T47D (cell line): Measurements from ENCODE around the gene LCA5L.

Experiments used
- DNase-seq, 2 experiments: peaks; one replicate each; pipeline versions ENCODE4 v3.0.0 to v3.0.0-alpha.2; 2011 to 2012; ENCODE audit warnings: low read depth in 1 of 2, low spot score in 1 of 2
- JUND ChIP-seq: IDR thresholded peaks from 2 replicates; pipeline ENCODE4 v1.6.1; 2012; ENCODE audit warnings: low read depth
- in situ Hi-C: cut with HindIII; loops from 2 replicates; pipeline ENCODE4 v1.10.0; 2016; ENCODE audit warnings: low sequenced_read_pairs, low pct_unique_long_range_greater_than_20kb

The LCA5L gene

DNA sequence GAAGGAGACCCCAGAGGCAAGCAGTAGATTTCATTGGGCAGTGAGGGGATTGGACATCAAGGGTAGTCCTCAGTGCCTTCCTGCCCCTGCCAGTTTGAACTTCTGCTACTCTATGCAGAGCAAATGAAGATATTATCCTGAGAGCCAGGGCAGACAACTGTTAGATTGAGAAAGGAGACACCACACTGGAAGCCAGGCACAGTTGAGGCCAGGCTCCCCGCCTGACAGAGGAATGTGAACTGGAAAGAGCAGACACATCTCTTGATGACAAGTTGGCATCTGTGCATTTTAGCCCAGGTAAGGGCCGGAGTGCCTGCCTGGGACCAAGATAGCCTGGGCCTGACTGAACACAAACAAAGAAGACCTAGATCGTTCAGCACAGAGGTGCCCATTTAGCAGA, 22.2 kb upstream of the LCA5L start:
- TF ChIP-seq JUND: no peak
- DNase-seq: no peak
- in situ Hi-C loops: no loop called here

DNA sequence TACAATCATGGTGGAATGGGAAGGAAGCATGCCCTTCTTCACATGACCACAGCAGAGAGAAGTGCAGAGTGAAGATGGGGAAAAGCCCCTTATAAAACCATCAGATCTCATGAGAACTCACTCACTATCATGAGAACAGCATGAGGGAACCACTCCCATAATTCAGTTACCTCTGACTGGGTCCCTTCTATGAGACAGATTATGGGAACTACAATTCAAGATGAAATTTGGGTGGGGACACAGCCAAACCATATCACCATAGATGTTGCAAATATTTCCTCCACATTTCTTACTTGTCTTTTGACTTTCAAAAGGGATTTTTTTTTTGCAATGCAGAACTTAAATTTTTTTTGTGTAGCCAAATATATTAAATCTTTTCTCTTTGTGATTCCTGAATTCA, 21.0 kb upstream of the LCA5L start:
- no peak for DNase-seq
- no peak for TF ChIP-seq JUND
- in situ Hi-C loops: no loop called here

DNA sequence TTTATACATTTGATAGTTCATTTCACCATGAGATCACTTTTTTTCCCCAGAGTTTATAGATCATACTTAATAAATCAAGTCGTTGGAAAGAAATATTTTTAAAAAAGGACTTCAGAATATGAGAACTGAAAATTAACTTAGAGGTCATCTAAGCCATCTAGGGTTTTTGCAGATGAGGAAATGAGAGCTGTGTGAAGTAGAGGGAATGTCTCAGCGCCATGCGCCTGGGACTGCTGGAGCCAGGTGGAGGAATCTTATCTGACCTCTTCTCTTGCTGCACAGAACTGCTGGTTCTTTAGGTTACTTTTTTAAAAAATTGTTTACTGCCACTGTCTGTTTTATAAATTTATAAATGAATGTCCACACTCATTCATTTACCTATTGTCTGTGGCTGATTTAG, 17.7 kb upstream of the LCA5L start:
- in situ Hi-C loops: no loop called here
- TF ChIP-seq JUND: no peak
- no peak for DNase-seq

DNA sequence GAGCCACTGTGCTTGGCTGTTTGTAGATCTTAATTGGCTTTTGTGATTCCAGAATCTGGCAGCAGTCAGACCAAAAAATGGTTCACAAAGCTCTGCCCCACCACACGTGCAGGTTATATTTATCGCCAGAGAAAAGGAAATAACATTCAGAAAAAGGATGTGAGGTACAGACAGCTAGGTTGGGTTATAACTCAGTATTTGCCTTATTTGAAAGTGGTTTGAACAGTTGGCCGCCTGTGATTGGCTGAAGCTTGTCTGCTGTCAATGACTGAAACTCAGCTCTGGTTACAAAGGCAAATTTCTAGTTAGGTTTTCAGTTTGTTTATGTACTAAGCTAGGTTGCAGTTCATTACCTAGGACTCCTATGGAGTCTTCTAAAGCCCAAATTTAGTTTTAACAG, 15.8 kb upstream of the LCA5L start:
- DNase-seq: peak in 1 of 2 experiments; percentile 40
- TF ChIP-seq JUND: no peak
- in situ Hi-C loops: no loop called here

DNA sequence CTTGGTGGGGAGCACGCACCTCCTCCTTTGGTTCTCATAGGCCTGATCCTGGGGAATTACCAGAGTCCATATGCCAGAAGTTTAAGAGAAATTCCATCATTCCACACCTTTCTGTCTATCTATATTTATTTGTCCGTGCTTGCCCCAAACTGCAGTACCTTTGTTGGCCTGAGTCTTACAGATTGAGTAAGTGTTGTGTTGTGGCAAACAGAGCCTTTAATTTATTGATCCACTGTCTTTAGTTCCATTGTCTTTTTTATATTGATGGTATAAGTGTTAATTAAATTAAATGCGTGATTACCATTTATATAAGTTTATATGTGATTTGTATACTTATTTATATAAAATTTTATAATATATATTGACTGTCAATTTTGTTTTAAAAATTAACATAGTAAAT, 11.1 kb upstream of the LCA5L start:
- peak in 1 of 2 experiments; percentile 22 for DNase-seq
- in situ Hi-C loops: no loop called here
- TF ChIP-seq JUND: no peak

DNA sequence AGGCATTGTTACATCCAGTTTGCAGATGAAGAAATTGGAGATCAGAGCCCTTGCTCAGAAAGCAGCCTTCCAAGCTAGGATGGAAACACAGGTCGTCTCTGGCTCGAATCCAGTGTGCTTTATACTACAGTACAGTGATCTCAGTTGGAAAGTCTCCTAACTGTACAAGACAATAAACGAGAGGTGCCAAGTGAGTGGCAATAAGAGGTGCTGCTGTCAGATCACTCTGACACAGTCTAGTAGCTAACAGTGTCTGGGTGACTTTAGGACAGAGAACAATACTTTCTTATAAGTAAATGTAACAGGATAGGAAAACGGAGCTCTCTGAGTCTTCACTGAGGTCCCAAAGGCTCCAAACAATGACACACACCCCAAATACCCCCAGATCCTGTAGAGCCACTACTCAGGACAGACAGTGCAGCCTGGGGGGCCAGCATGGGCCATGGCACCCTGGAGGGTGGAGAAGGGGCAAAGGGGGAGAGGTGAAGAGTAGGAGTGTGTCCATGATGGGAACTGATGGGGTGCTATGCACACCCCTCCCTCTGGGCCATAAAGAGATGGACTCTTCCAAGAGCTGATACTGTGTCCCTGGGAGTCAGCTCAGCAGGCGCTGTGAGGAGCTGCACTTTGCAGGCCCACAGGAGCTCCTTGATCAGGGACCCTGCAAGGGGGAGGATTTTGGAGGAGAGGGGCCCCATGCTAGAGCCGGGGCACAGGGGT, 9.5 kb upstream of the LCA5L start:
- peak in 1 of 2 experiments; percentile 14 for DNase-seq
- no peak for TF ChIP-seq JUND
- in situ Hi-C loops: no loop called here

DNA sequence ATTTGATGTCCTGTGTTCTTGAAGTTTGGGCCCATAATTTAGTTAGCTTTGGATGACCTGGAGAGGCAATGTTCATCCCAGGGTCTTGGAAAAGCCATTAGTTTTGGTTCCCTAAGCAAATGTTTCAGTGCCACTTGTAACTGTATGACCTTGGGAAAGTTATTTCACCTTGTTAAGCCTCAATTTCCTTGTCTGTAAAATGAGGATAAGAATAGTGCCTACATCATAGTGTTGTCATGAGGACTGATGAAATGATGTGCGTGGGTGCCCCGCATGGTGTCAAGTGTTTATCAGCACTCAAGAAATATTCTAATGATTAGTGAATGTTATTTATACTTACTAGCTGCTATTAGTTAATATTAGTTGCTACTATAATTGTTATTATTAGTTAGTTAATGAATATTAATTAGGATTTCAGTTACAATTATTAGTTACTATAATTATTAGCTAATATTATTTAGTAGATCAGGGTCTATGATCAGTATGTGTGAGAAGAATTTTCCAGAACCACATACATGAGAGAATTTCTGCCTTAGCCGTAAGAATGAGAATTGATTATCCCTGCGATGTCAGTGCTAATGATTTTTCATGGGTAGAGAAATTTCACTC, 8.1 kb upstream of the LCA5L start:
- in situ Hi-C loops: no loop called here

DNA sequence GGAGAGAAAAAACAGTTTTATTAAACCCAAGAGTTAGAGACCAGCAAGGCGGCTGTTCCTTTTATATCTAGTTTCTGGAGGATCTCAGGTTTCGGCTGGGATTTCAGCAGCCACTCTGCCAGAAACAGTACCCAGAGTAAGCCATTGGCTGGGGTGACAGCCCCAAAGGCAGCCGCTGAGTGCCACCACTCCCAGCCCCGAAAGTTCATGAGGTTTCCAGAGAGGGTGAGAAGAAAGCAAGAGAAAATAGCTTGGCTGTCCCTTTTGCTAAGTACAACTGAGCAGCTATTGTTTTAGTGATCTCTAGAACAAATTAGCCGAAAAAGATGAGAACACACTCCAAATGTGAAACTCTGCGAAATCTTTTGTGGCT, 7.4 kb upstream of the LCA5L start:
- in situ Hi-C loops: no loop called here
- DNase-seq: no peak
- TF ChIP-seq JUND: no peak

More for the DNA sequence above, 8.1 kb upstream of the LCA5L start:
- no peak for DNase-seq
- no peak for TF ChIP-seq JUND

DNA sequence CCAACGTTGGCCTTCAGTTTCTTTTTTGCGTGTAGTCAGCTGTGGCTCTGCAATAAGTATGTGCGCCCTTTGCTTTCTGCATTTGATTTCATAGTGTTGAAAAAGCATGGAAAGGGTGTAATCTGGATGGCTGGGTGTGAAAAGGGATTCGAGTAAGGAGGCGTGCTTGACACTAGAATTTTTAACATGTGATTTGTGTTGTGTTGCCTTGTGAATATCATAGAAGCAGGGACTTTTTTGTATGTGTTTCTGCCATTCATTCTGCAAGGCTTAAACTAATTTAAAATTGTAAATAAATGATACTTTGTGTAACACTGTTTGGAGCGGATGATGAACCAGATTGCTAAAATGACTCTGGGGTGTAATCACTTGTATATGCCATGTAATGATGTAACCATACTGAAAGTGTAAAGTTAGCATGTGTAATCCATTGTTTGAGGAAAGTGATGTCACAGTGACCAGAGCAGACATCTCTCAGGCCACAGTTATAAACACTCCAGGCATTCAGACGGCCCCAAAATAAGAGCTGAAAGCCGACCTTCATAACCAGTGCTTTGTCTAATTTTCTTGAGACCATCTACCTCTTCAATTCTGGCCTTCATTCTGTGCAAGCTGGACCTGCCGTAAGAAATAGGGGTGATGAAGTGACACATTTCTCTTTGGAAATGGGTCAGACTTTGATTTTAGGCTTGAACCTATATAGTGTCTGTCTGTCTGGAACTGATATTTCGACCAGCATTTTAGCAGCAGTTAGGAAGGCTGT, 6.8 kb upstream of the LCA5L start:
- in situ Hi-C loops: no loop called here
- no peak for TF ChIP-seq JUND
- DNase-seq: peak in 1 of 2 experiments; percentile 48

DNA sequence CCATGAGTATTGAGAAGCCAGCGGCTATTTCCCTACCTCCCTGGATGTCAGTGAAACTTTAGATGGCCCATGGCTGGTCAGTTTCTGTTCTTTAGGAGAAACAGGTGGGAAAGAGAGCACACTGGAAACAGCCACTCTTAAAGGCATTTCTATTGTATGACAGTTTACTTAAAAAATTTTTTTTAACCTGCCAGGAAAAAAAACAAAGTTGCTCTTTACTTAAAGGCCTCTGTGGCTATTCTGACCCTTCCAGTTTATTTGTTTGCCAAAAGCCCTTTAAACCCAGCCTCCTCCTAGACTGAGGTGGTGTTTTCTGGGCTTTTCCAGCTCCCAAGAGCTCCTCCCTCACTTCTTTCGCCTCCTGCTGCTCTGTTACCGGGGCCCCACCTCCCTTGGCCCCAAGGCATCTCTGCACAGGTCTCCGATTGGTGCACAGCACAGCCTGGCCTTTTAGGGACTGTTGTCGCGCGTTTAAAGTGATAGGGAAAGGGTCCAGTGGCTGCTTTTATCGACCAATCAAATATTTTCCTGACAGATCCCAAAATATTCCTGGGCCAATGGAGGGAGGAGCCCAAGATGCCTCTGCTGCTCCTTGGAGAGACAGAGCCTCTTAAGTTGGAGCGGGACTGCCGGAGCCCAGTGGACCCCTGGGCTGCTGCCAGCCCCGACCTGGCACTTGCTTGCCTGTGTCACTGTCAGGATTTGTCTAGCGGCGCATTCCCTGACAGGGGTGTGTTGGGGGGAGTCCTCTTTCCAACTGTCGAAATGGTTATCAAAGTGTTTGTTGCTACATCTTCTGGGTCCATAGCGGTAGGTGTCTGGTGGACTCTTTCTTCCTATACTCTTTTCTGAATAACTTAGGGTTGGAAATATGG, 6.0 kb upstream of the LCA5L start, which contains the start of gene SH3BGR:
SH3BGR (plus strand) TSS at position 639 of the 875 bp plus-strand sequence; CDS start at position 766, 127 bp downstream.
- in situ Hi-C loops: no loop called here
- DNase-seq: peak; percentile 80 to 96
- TF ChIP-seq JUND: no peak

DNA sequence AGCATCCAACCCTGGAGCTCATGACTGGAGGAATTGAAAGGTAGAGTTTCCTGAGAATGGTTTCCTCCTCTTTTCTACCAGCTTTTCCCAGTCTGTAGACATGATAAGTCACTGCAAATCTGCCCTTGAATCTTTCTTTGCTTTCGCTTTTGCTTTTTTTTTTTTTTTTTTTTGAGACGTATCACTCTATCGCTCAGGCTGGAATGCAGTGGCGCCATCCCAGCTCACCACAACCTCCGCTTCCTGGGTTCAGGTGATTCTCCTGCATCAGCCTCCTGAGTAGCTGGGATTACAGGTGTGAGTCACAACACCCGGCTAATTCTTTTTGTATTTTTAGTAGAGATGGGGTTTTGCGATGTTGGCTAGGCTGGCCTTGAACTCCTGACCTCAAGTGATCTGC, 1.7 kb upstream of the LCA5L start:
- in situ Hi-C loops: no loop called here
- no peak for DNase-seq

DNA sequence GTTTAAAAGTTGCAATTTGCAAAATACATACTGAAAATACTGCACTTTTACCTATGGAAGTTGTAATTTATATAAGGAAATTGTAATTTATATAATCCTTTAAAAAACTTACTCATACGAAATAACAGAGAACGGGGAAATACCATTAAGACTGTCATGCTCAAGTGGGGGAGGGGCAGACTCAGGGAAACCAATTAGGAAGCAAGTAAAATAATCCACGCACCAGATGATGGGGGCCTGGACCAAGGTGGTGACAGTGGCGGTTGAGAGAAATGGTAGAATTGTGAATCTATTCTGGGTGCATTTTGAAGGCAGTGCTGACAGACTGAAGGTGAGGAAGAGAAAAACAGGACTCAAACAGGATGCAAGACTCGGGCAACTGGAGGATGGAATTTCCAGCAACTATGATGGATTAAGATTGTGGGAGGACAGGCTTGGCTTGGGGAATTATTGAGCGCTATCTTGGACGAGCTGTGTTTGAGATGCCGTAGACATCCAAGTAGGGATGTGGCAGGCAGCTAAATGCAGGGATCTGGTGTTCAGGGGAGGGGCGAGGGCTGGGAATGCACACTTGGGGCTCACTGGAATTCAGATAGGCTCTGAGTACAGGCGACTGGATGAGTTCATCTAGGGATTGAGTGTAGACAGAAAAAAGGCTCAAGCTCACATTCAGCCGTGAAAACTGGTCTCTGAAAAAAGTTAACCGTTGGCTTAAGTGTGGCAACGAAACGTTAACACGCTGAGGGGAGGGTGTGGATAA, 977 bp downstream of the LCA5L start:
- in situ Hi-C loops: no loop called here
- DNase-seq: peak in 1 of 2 experiments; percentile 25

More for the DNA sequence above, 1.7 kb upstream of the LCA5L start:
- no peak for TF ChIP-seq JUND

More for the DNA sequence above, 977 bp downstream of the LCA5L start:
- no peak for TF ChIP-seq JUND
